Right lobe of liver (tissue), 6 donors: ENCODE data around the gene C1orf232. TPM values are rescaled to one million over a fixed set of nuclear protein-coding genes. Genes with fewer than 3 reads are reported as not detected.

ENCODE experiments used
- ATAC-seq, 4 donors: fragments of 200-7000 bp; cut with Tn5 transposase; one replicate each; pipeline ENCODE4 v1.9.1; 2020; ENCODE audit warnings: mild to moderate bottlenecking in 4 of 4, moderate library complexity in 4 of 4
- DNase-seq, 3 donors: peaks; one replicate each; pipeline ENCODE4 v3.0.0-alpha.2; 2020
- H3K27ac ChIP-seq, 3 donors: fragments of 200-600 bp; one replicate each; pipeline ENCODE4 v1.8.0; 2022
- H3K27me3 ChIP-seq, 2 donors: fragments of 200-600 bp; one replicate each; pipeline ENCODE4 v1.8.0; 2022
- H3K36me3 ChIP-seq, 4 donors: fragments of 200-600 bp; sonication (generic) in 1 of 4; one replicate each; pipeline versions ENCODE4 v1.5.1 to v1.8.0; 2017 to 2022; ENCODE audit warnings: control low read depth in 1 of 4
- H3K4me1 ChIP-seq, 4 donors: fragments of 200-600 bp; sonication (generic) in 1 of 4; one replicate each; pipeline versions ENCODE4 v1.5.1 to v1.8.0; 2017 to 2022; ENCODE audit warnings: control low read depth in 1 of 4
- H3K4me3 ChIP-seq, 3 donors: fragments of 200-600 bp; one replicate each; pipeline ENCODE4 v1.8.0; 2022
- H3K9me3 ChIP-seq, 4 donors: fragments of 200-600 bp; sonication (generic) in 1 of 4; one replicate each; pipeline versions ENCODE4 v1.5.1 to v1.8.0; 2017 to 2022; ENCODE audit warnings: control low read depth in 1 of 4
- CTCF ChIP-seq, 4 donors: fragments of 200-600 bp in 3 of 4; fragments of 450-650 bp in 1 of 4; IDR thresholded peaks; one replicate each; pipeline versions ENCODE4 v1.5.1 to v1.8.0; 2016 to 2022; ENCODE audit warnings: antibody characterized with exemption in 4 of 4, mild to moderate bottlenecking in 2 of 4
- POLR2A ChIP-seq: fragments of 450-650 bp; IDR thresholded peaks from one replicate; pipeline ENCODE4 v1.6.1; 2017; ENCODE audit warnings: antibody characterized with exemption, mild to moderate bottlenecking
- WGBS: methylation state at CpG from one replicate; pipeline ENCODE4 v1.1.6; 2018; ENCODE audit warnings: low coverage, low lambda C conversion rate; ENCODE audit not compliant: insufficient coverage; ENCODE audit errors: missing lambda C conversion rate; 5-methylcytosine and 5-hydroxymethylcytosine counted together
- intact Hi-C, 2 donors: fragments of 100-400 bp; cut with DNase I; formaldehyde crosslinking; loops; one replicate each; pipeline versions ENCODE4 v1.11.2 to v1.14.1; 2022
- total RNA-seq, 6 experiments: library from RNA; depleted of rRNA in 2 of 6; stranded (reverse); fragments of >200 nt in 2 of 6; fragmentation: NEBNext Ultra II Directional in 3 of 6; extraction: Animal tissue kit (Norgen Biotek cat#: 25700) in 3 of 6; gene quantifications; one replicate each; pipeline versions ENCODE4 v1.1.0 to v1.2.4, GENCODE V29; 2016 to 2023
- donor health status: DM: no; HTN: yes; CAD: no.
- donor health status: DM: no; HTN: no; CAD: no.
- donor health status: DM: no; HTN: no; CAD: no.
- donor health status: DM: no; HTN: yes; CAD: no.
- donor health status: DM: no; HTN: yes; CAD: no.

The C1orf232 gene
- total RNA-seq, 6 experiments from 2014 or later = not detected

DNA sequence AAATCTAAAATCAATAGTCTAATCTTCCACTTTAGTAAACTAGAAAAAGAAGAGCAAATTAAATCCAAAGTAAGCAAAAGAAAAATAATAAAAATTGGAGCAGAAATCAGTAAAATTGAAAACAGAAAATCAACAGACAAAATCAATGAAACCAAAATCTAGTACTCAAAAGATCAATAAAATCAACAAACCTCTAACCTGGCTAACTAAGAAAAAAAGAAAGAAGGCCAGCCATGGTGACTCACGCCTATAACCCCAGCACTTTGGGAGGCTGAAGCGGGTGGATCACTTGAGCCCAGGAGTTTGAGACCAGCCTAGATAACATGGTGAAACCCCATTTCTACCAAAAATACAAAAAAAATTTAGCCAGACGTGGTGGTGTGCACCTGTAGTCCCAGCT lies 34.3 kb downstream of the C1orf232 start:
- intact Hi-C loops = no loop called here
- Histone ChIP-seq H3K27me3 (no peaks in the 10 kb centered on the region), H3K36me3 (no peaks in the 10 kb centered on the region), H3K27ac (no peak overlapping the region), H3K9me3 (no peaks in the 10 kb centered on the region), H3K4me3 (no peak overlapping the region), H3K4me1 (peaks cover 0 to 11% (median 0%) of the 10 kb centered on the region in 4 donors)
- WGBS = 14% methylated on average over 1 of the region's 3 CpGs
- DNase-seq (no peak), ATAC-seq (peak in 1 of 4 donors; percentile 72)
- no peak for TF ChIP-seq CTCF (IDR thresholded peaks at IDR 0.05)
- no peak for TF ChIP-seq POLR2A

- Histone ChIP-seq H3K27ac (no peak overlapping the region), H3K4me1 (peaks cover 0 to 11% (median 0%) of the 10 kb centered on the region in 4 donors), H3K4me3 (no peak overlapping the region), H3K27me3 (no peaks in the 10 kb centered on the region), H3K9me3 (no peaks in the 10 kb centered on the region), H3K36me3 (no peaks in the 10 kb centered on the region)
- DNase-seq = no peak
- intact Hi-C loops = no loop called here
- ATAC-seq = no peak
- WGBS = 100% methylated on average over 1 of the region's 2 CpGs
- TF ChIP-seq POLR2A (no peak), CTCF (IDR thresholded peaks at IDR 0.05) (no peak)
These were observed 36.0 kb downstream of the C1orf232 start for GRCh38 chr1:26132834-26133167.

- intact Hi-C loops = no loop called here
- no peak for ATAC-seq
- no peaks in the 10 kb centered on the region for H3K9me3 ChIP-seq
- TF ChIP-seq POLR2A (no peak), CTCF (IDR thresholded peaks at IDR 0.05) (no peak)
- peaks cover 0 to 11% (median 0%) of the 10 kb centered on the region in 4 donors for H3K4me1 ChIP-seq
- H3K27ac ChIP-seq = no peak overlapping the region
- H3K4me3 ChIP-seq = no peak overlapping the region
- no peaks in the 10 kb centered on the region for H3K27me3 ChIP-seq
- WGBS = 89% methylated on average over 4 of the region's 5 CpGs
- no peaks in the 10 kb centered on the region for H3K36me3 ChIP-seq
- no peak for DNase-seq
These were observed 36.5 kb downstream of the C1orf232 start for GRCh38 chr1:26132128-26132833.

DNA sequence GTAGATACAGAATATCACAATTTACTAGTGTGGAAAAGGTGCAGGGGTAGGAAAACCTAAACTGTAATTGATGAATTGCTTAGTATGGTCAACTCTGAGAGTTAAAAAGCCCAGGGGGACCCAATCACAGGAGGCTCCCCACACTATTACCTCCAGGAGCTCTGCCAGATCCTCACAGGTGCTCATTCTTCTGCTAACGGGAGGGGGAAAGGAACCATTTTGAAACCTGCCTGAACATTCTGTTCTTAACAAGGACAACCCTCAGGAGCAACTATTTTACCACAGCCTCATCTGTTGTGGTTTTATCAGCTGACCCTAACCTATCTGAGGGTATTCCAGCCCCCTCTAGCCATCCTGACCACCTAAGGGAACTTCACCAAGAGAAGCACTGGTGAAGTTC lies 38.1 kb downstream of the C1orf232 start:
- Histone ChIP-seq H3K4me1 (peaks cover 0 to 23% (median 0%) of the 10 kb centered on the region in 4 donors), H3K36me3 (no peaks in the 10 kb centered on the region), H3K4me3 (no peak overlapping the region), H3K27ac (no peak overlapping the region), H3K27me3 (no peaks in the 10 kb centered on the region), H3K9me3 (no peaks in the 10 kb centered on the region)
- intact Hi-C loops = no loop called here
- WGBS = no CpG with 5 or more reads among the region's 1 CpG
- ATAC-seq = no peak
- TF ChIP-seq POLR2A (no peak), CTCF (IDR thresholded peaks at IDR 0.05) (no peak)
- DNase-seq = no peak
